ENCODE results near the gene SAMMSON. TPM values are rescaled to one million over a fixed set of nuclear protein-coding genes. Genes with fewer than 3 reads are reported as not detected.

The SAMMSON gene
- polyA plus RNA-seq, 1 experiment: not detected

GRCh38 chr3:70075101-70075500 lies 75.6 kb downstream of the SAMMSON start:
- Histone ChIP-seq H3K4me3 (ENCODE audit: low read depth, low read length) (no peak overlapping the region), H3K27me3 (ENCODE audit: control insufficient read depth, insufficient read depth, low read length) (peaks cover 8% of the 10 kb centered on the region), H3K36me3 (ENCODE audit: control insufficient read depth, insufficient read depth, low read length) (no peaks in the 10 kb centered on the region)
- ChIA-PET POLR2A (no interaction called here), CTCF (no interaction called here)
- DNase-seq (ENCODE audit: low read depth): no peak
- TF ChIP-seq CTCF (IDR thresholded peaks at IDR 0.05; ENCODE audit: insufficient read depth, low read depth, low read length): no peak

DNA sequence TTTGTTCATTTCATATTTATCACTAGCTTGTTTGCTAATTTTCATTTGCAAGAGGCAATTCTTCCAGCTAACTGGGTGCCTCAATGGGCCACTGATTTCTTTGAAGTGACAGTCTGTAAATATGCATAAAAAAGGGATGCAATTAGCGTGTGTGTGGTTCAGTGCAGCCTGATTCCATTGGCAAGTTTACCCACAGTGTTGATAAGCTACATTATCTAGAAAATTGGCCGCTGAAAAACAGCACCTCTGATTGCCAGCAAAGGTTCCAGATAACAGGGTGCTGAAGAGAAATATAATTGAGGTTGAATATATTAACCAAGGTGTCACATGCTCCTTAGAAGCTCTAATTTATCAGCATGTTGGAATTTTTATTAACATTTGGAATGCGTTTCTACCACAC lies 76.9 kb downstream of the SAMMSON start:
- H3K36me3 ChIP-seq (ENCODE audit: control insufficient read depth, insufficient read depth, low read length): no peaks in the 10 kb centered on the region
- ChIA-PET POLR2A (no interaction called here), CTCF (interaction anchor here (1.0 kb wide), 1 partner anchor 12 kb away, joined by 5 read pairs; no protein-coding TSS in a partner anchor)
- no peak for DNase-seq (ENCODE audit: low read depth)
- peaks cover 8% of the 10 kb centered on the region for H3K27me3 ChIP-seq (ENCODE audit: control insufficient read depth, insufficient read depth, low read length)
- no peak overlapping the region for H3K4me3 ChIP-seq (ENCODE audit: low read depth, low read length)
- no peak for TF ChIP-seq CTCF (IDR thresholded peaks at IDR 0.05; ENCODE audit: insufficient read depth, low read depth, low read length)

DNA sequence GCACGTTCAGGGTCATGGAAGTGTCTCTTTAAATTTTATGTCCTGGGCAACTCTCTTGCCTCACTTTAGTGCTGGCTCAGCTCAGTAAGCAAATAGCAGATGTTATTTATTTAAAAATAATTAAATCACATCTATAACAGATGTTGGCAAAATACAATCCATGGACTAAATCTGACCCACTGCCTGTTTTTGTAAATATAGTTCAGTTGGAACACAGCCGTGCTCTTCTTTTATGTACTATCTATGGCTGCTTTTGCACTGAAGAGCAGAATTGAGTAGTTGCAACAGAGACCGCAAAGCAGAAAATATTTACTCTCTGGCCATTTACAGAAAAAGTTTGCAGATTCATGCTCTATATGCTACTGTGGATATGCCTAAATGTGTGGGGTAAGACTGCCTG lies 79.2 kb downstream of the SAMMSON start:
- Histone ChIP-seq H3K36me3 (ENCODE audit: control insufficient read depth, insufficient read depth, low read length) (no peaks in the 10 kb centered on the region), H3K4me3 (ENCODE audit: low read depth, low read length) (no peak overlapping the region), H3K27me3 (ENCODE audit: control insufficient read depth, insufficient read depth, low read length) (peaks cover 10% of the 10 kb centered on the region)
- DNase-seq (ENCODE audit: low read depth): no peak
- no peak for TF ChIP-seq CTCF (IDR thresholded peaks at IDR 0.05; ENCODE audit: insufficient read depth, low read depth, low read length)
- ChIA-PET POLR2A (no interaction called here), CTCF (no interaction called here)

- H3K27me3 ChIP-seq (ENCODE audit: control insufficient read depth, insufficient read depth, low read length): peaks cover 2% of the 10 kb centered on the region; the same call in 1 of the 2 replicates
- POLR2A ChIA-PET: no interaction called here
- H3K4me3 ChIP-seq (ENCODE audit: low read depth, low read length): no peak overlapping the region
- TF ChIP-seq CTCF (IDR thresholded peaks at IDR 0.05; ENCODE audit: insufficient read depth, low read depth, low read length): no peak
- H3K36me3 ChIP-seq (ENCODE audit: control insufficient read depth, insufficient read depth, low read length): no peaks in the 10 kb centered on the region
- DNase-seq (ENCODE audit: low read depth): no peak
- CTCF ChIA-PET: no interaction called here
Observed at GRCh38 chr3:70085613-70086012, 86.1 kb downstream of the SAMMSON start.

GRCh38 chr3:70086336-70086735 lies 86.8 kb downstream of the SAMMSON start:
- CTCF ChIA-PET: no interaction called here
- Histone ChIP-seq H3K4me3 (ENCODE audit: low read depth, low read length) (no peak overlapping the region), H3K36me3 (ENCODE audit: control insufficient read depth, insufficient read depth, low read length) (no peaks in the 10 kb centered on the region), H3K27me3 (ENCODE audit: control insufficient read depth, insufficient read depth, low read length) (peaks cover 2% of the 10 kb centered on the region; the same call in 1 of the 2 replicates)
- no peak for TF ChIP-seq CTCF (IDR thresholded peaks at IDR 0.05; ENCODE audit: insufficient read depth, low read depth, low read length)
- POLR2A ChIA-PET: no interaction called here
- DNase-seq (ENCODE audit: low read depth): no peak
